ENCODE results near the gene FAM221B.

DNA sequence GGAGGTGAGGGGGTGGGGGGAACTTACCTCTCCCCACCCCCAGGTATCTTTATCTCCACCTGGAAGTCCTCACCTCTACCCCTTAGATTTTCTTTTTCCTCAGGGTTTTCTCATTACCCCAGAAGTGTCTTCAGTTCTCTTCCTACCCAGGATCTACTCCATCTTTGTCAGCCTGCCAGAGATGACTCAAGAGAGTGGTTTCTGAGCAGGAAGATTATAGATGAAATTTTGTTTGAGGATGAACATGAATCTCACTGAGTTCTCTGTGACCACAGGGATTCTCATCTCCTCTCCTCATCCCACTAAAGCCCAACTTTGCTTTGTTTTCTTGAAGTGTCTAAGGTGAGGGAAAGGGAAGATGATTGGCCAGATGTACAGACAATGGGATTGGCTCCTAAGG, 8.5 kb downstream of the FAM221B start:
- TF ChIP-seq, protein P1, sequence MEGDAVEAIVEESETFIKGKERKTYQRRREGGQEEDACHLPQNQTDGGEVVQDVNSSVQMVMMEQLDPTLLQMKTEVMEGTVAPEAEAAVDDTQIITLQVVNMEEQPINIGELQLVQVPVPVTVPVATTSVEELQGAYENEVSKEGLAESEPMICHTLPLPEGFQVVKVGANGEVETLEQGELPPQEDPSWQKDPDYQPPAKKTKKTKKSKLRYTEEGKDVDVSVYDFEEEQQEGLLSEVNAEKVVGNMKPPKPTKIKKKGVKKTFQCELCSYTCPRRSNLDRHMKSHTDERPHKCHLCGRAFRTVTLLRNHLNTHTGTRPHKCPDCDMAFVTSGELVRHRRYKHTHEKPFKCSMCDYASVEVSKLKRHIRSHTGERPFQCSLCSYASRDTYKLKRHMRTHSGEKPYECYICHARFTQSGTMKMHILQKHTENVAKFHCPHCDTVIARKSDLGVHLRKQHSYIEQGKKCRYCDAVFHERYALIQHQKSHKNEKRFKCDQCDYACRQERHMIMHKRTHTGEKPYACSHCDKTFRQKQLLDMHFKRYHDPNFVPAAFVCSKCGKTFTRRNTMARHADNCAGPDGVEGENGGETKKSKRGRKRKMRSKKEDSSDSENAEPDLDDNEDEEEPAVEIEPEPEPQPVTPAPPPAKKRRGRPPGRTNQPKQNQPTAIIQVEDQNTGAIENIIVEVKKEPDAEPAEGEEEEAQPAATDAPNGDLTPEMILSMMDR (IDR thresholded peaks at IDR 0.05) = no peak
- TF ChIP-seq POLR2A (IDR thresholded peaks at IDR 0.05) = no peak

Measured in transverse colon (tissue), 3 donors.